Measurements from ENCODE around the gene ADARB2.

DNA sequence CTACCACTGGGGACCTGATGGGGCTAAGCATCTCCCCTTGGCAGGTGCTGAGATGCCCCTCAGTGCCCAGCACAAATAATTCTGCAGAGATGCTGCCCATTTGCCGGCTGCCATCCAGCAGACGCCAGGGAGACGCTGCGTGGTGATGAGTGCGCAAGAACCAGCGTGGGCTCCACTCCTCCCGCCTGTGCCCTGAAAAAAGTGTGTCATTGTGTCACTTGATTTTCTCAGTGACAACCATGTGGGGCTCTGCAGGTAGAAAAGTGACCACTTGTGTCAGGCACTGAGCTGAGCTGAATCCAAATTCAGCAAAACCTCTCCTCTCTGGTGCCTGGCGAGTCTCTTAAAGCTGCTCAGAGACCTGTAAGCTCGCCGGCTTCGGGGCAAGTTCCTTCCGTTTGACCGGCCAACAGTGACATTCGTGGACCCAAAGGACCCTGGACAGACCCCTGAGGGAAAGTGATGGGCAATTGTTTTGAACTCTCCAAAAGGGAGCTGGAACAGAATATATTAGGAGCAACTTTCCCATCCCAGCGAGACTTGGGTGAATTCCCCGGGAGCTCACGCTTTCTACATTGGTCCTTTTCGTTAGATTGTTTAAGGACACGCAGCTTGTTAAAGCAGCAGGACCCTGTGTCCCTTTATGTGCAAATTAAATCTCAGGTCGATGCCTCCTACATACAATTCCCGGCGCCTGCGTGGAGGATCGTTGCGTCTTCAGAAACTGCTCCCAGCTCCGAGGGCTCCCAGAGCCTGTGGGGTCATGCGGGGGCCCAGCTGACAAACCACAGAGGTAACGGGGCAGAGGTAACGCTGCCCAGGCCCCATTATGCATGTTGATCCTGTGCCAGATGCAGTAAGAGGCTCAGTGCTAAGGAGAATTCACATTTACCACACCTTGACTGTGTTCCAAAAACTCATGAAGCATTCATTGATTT lies 332.7 kb downstream of the ADARB2 start:
- TF ChIP-seq POLR2A (IDR thresholded peaks at IDR 0.05): no peak
- TF ChIP-seq, protein P1, sequence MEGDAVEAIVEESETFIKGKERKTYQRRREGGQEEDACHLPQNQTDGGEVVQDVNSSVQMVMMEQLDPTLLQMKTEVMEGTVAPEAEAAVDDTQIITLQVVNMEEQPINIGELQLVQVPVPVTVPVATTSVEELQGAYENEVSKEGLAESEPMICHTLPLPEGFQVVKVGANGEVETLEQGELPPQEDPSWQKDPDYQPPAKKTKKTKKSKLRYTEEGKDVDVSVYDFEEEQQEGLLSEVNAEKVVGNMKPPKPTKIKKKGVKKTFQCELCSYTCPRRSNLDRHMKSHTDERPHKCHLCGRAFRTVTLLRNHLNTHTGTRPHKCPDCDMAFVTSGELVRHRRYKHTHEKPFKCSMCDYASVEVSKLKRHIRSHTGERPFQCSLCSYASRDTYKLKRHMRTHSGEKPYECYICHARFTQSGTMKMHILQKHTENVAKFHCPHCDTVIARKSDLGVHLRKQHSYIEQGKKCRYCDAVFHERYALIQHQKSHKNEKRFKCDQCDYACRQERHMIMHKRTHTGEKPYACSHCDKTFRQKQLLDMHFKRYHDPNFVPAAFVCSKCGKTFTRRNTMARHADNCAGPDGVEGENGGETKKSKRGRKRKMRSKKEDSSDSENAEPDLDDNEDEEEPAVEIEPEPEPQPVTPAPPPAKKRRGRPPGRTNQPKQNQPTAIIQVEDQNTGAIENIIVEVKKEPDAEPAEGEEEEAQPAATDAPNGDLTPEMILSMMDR (IDR thresholded peaks at IDR 0.05): no peak
